GM18870 (cell line): ENCODE measurements around the gene LRRK2.

Experiments used
- ATAC-seq: cut with Tn5 transposase; IDR thresholded peaks from one replicate; pipeline ENCODE4 v1.9.1; 2021; ENCODE audit warnings: moderate library complexity; ENCODE audit not compliant: unreplicated experiment

Gene LRRK2

DNA sequence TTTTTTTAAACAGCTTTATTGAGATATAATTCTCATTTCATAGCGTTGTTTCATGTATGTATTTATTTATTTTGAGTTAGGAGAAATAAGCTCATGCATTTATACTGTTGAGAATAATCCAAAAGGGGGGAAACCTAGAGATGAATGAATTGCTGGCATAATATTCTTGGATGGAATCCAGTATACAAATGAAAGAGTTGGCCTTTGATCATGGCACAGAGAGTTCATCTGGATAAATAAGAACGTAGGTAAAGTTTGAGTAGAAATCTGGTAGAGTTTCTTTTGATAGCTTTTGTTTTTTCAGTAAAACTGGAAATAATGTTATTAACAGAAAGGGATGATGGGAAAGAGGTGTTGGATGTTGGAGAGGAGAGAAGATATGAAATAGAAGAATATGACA lies 166.2 kb downstream of the LRRK2 start:
- no peak for ATAC-seq

GRCh38 chr12:40393026-40393425 lies 168.2 kb downstream of the LRRK2 start:
- no peak for ATAC-seq

DNA sequence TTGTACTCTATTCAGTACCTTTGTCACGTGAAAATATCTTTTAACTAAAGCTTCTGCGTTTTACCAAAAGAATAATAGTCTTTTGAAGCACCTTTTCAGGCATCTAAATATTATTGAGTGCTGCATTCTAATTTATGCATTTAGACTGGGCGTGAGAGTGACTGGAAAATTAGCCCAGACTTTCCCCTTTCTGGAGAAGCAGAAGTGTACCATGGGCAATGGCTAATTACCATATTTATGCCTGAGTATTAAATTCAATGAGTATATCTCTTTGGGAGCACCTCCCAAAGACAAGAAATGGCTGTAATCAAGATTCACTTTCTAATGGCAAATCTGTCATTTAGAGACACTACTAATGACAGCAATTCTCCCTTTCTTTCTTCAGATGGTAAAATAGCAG lies 174.9 kb downstream of the LRRK2 start:
- no peak for ATAC-seq

DNA sequence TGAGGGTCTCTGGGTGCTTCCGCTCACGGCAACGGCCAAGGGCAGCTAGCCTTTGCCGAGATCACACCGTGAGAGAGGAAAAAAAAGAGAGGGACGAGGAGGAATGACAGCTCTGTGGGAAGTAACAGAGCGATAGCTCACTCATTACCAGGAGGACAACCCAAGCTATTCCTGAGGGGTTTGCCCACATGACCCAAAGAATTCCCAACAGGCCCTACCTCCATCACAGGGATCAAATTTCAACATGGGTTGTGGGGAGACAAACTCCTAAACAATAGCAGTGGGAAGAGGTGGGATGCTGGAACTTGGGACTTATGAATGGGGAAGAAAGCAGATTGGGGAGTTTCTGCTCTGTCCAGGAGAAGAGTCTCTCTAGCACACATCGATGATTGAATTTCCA lies 180.6 kb downstream of the LRRK2 start:
- no peak for ATAC-seq
